GM12878 (cell line): Measurements from ENCODE around the gene SRI. TPM values are rescaled to one million over a fixed set of nuclear protein-coding genes. Genes with fewer than 3 reads are reported as not detected.

Experiments
- BMI1 ChIP-seq: fragments of 450-650 bp; IDR thresholded peaks from 2 replicates; pipeline ENCODE4 v1.6.1; 2016; ENCODE audit warnings: mild to moderate bottlenecking, moderate library complexity, borderline replicate concordance
- CHD2 ChIP-seq: IDR thresholded peaks from 2 replicates; pipeline ENCODE4 v1.6.1; 2011; ENCODE audit warnings: low read depth, low read length, improper control_type of control experiment, borderline replicate concordance
- CREM ChIP-seq: IDR thresholded peaks from 2 replicates; pipeline ENCODE4 v1.6.1; 2014; ENCODE audit warnings: antibody characterized with exemption, low read depth
- CUX1 ChIP-seq: IDR thresholded peaks from 2 replicates; pipeline ENCODE4 v1.6.1; 2012; ENCODE audit warnings: improper control_type of control experiment, low read depth, low read length; ENCODE audit not compliant: insufficient replicate concordance
- ESRRA ChIP-seq: IDR thresholded peaks from 2 replicates; pipeline ENCODE4 v1.6.1; 2012; ENCODE audit warnings: mild to moderate bottlenecking, low read length, improper control_type of control experiment
- GATAD2B ChIP-seq: fragments of 450-650 bp; conservative IDR thresholded peaks from 2 replicates; pipeline ENCODE4 v1.6.1; 2017; ENCODE audit warnings: low read depth, mild to moderate bottlenecking, moderate library complexity
- HDAC6 ChIP-seq: fragments of 200-600 bp; sonication (generic); IDR thresholded peaks from one replicate; pipeline ENCODE4 v1.8.0; 2017; ENCODE audit warnings: antibody characterized with exemption; ENCODE audit not compliant: unreplicated experiment
- JUND ChIP-seq: IDR thresholded peaks from 2 replicates; pipeline ENCODE4 v1.6.1; 2012; ENCODE audit warnings: low read depth, mild to moderate bottlenecking, low read length, improper control_type of control experiment, moderate library complexity
- MYC ChIP-seq: IDR thresholded peaks from 2 replicates; pipeline ENCODE4 v1.6.1; 2011; ENCODE audit warnings: mild to moderate bottlenecking, low read length, moderate library complexity, inconsistent platforms; ENCODE audit not compliant: insufficient read depth, insufficient replicate concordance, insufficient read length, severe bottlenecking
- NR2C2 ChIP-seq: IDR thresholded peaks from 2 replicates; pipeline ENCODE4 v1.6.1; 2011; ENCODE audit warnings: borderline replicate concordance, low read depth; ENCODE audit not compliant: control insufficient read depth, insufficient read length
- PAX5 ChIP-seq: IDR thresholded peaks from 2 replicates; pipeline ENCODE4 v1.6.1; 2011; ENCODE audit warnings: low read depth, low read length, borderline replicate concordance
- RAD21 ChIP-seq: IDR thresholded peaks from 2 replicates; pipeline ENCODE4 v1.6.1; 2011; ENCODE audit warnings: mild to moderate bottlenecking, low read depth, low read length, moderate library complexity; ENCODE audit not compliant: insufficient read depth
- RELA ChIP-seq: fragments of 450-650 bp; IDR thresholded peaks from 2 replicates; pipeline ENCODE4 v1.8.0; 2014; ENCODE audit warnings: borderline replicate concordance; ENCODE audit not compliant: partially characterized antibody
- REST ChIP-seq: IDR thresholded peaks from 2 replicates; pipeline ENCODE4 v1.6.1; 2012; ENCODE audit warnings: mild to moderate bottlenecking, low read depth, low read length
- RUNX3 ChIP-seq: IDR thresholded peaks from 2 replicates; pipeline ENCODE4 v1.6.1; 2012; ENCODE audit warnings: low read length, inconsistent platforms
- SIN3A ChIP-seq: IDR thresholded peaks from 2 replicates; pipeline ENCODE4 v1.6.1; 2012; ENCODE audit warnings: low read depth, low read length, improper control_type of control experiment
- SMAD5 ChIP-seq: IDR thresholded peaks from 2 replicates; pipeline ENCODE4 v1.6.1; 2016; ENCODE audit warnings: antibody characterized with exemption, low read depth
- TAF1 ChIP-seq: IDR thresholded peaks from 2 replicates; pipeline ENCODE4 v1.6.1; 2011; ENCODE audit warnings: mild to moderate bottlenecking, low read depth, low read length, borderline replicate concordance
- polyA plus RNA-seq, 11 experiments: library from polyadenylated mRNA; depleted of rRNA in 4 of 11; unstranded in 6 of 11; stranded (reverse) in 5 of 11; fragments of >200 nt; fragmentation: Nextera tagmentation in 4 of 11; fragmentation: Illumina TruSeq in 1 of 11; extraction: Ambion mirVana in 4 of 11; extraction: Trizol in 1 of 11; gene quantifications; 1 replicate in 1 of 11; 2 replicates in 10 of 11; pipeline versions ENCODE4 v1.2.1 to v1.2.3, GENCODE V29; 2011 to 2016; ENCODE audit warnings: inconsistent platforms in 2 of 11, missing spikeins in 2 of 11, low read depth in 1 of 11
- total RNA-seq, 4 experiments: library from RNA; depleted of rRNA in 3 of 4; stranded (reverse); fragments of >200 nt in 3 of 4; fragmentation: Illumina TruSeq in 1 of 4; extraction: Trizol in 1 of 4; gene quantifications; 2 replicates each; pipeline versions ENCODE4 v1.2.1 to v1.2.3, GENCODE V29; 2013 to 2021

SRI gene
- total and polyA plus RNA-seq, 10 of the 15 experiments (the other 5 are each of a cell fraction or from before 2014, with no cell fraction given) = 94.7 to 588 (median 242) TPM

- no peak for TF ChIP-seq CUX1
- TF ChIP-seq GATAD2B = peak; percentile 98
- TF ChIP-seq BMI1 = no peak
- peak; percentile 78 for TF ChIP-seq SMAD5
- 0 out of 2 replicates have a peak, but pooled peaks have one; percentile 8 for TF ChIP-seq PAX5
- TF ChIP-seq CHD2 = 0 out of 2 replicates have a peak, but pooled peaks have one; percentile 42
- no peak for TF ChIP-seq RELA
- TF ChIP-seq MYC = peak; percentile 30
- no peak for TF ChIP-seq NR2C2
- TF ChIP-seq JUND = peak; percentile 97
- no peak for TF ChIP-seq HDAC6
- TF ChIP-seq ESRRA = 0 out of 2 replicates have a peak, but pooled peaks have one; percentile 61
- no peak for TF ChIP-seq RAD21
- peak; percentile 88 for TF ChIP-seq TAF1
- TF ChIP-seq CREM = 0 out of 2 replicates have a peak, but pooled peaks have one; percentile 22
- TF ChIP-seq REST = 0 out of 2 replicates have a peak, but pooled peaks have one; percentile 21
- 0 out of 2 replicates have a peak, but pooled peaks have one; percentile 41 for TF ChIP-seq SIN3A
- TF ChIP-seq RUNX3 = peak; percentile 22; the same call in 1 of the 2 replicates
Observed at GRCh38 chr7:88219781-88220747, at the start of gene SRI (continued).
